Chondrocyte (in vitro differentiated cells): Measurements from ENCODE around the gene OR4F6. TPM values are rescaled to one million over a fixed set of nuclear protein-coding genes. Genes with fewer than 3 reads are reported as not detected.
"Not testable (repeated sequence)": the region's sequence is repeated elsewhere in the genome, so short reads cannot be mapped to it uniquely, and the experiment has no call there.

Experiments
- DNase-seq: peaks from one replicate; pipeline ENCODE4 v3.0.0; 2021; ENCODE audit warnings: mixed read lengths, low spot score
- H3K27ac Mint-ChIP-seq: one replicate; pipeline ENCODE4 v1.8.0; 2021; ENCODE audit warnings: mild to moderate bottlenecking, moderate library complexity, mixed read lengths; ENCODE audit not compliant: unreplicated experiment
- H3K27me3 Mint-ChIP-seq: 2 replicates; pipeline ENCODE4 v1.8.0; 2021; ENCODE audit warnings: low read depth, mixed read lengths
- H3K36me3 Mint-ChIP-seq: 2 replicates; pipeline ENCODE4 v1.8.0; 2021; ENCODE audit warnings: low read depth, mixed read lengths
- H3K4me1 Mint-ChIP-seq: 2 replicates; pipeline ENCODE4 v1.8.0; 2021; ENCODE audit warnings: low read depth, mild to moderate bottlenecking, mixed read lengths
- H3K4me3 Mint-ChIP-seq: one replicate; pipeline ENCODE4 v1.8.0; 2021; ENCODE audit warnings: mild to moderate bottlenecking, moderate library complexity, mixed read lengths; ENCODE audit not compliant: unreplicated experiment
- H3K9me3 Mint-ChIP-seq: 2 replicates; pipeline ENCODE4 v1.8.0; 2021; ENCODE audit warnings: low read depth, mixed read lengths
- long read RNA-seq: library from polyadenylated mRNA; stranded (forward); transcript quantifications from one replicate; pipeline ENCODE4 v2.0.0, GENCODE V29; 2021
- total RNA-seq: library from RNA; stranded (reverse); gene quantifications from 3 replicates; pipeline ENCODE4 v1.2.1, GENCODE V29; 2021
- TF ChIP-seq, protein P1 (sequence below): fragments of 200-600 bp; sonication (generic); IDR thresholded peaks from 2 replicates; pipeline ENCODE4 v1.5.0; 2021; ENCODE audit warnings: antibody characterized with exemption, mild to moderate bottlenecking, moderate library complexity

OR4F6 gene, protein sequence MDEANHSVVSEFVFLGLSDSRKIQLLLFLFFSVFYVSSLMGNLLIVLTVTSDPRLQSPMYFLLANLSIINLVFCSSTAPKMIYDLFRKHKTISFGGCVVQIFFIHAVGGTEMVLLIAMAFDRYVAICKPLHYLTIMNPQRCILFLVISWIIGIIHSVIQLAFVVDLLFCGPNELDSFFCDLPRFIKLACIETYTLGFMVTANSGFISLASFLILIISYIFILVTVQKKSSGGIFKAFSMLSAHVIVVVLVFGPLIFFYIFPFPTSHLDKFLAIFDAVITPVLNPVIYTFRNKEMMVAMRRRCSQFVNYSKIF
- not detected in 3 replicates for total RNA-seq
- long read RNA-seq: 0 reads

DNA sequence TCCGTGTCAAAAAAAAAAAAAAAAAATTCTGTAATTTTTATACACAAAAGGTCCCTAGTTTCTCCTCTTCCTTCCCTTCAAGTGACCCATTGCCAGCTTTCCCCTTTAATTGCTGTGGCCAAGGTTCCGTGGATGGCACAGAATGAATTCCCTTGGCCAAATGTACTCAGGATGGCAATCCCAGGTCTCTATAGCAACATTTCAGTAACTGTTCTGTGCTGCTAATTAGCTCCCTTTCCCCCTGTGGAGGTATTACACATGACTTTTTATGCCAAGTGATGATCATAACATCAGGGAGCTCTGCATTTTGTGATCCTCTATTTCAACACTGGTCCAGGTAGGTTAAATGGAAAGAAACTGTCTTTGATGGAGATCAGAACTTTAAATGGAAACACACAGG is at the start of gene OR4F6:
OR4F6 (plus strand) TSS at position 301 of the 400 bp plus-strand sequence. CDS start 2,211 bp downstream, outside the sequence.
- H3K27me3 Mint-ChIP-seq: peaks cover 21% of the 10 kb centered on the region
- H3K27ac Mint-ChIP-seq: no peak within 1 kb of the TSS
- H3K36me3 Mint-ChIP-seq: no peaks in the 10 kb centered on the region
- TF ChIP-seq, protein P1, sequence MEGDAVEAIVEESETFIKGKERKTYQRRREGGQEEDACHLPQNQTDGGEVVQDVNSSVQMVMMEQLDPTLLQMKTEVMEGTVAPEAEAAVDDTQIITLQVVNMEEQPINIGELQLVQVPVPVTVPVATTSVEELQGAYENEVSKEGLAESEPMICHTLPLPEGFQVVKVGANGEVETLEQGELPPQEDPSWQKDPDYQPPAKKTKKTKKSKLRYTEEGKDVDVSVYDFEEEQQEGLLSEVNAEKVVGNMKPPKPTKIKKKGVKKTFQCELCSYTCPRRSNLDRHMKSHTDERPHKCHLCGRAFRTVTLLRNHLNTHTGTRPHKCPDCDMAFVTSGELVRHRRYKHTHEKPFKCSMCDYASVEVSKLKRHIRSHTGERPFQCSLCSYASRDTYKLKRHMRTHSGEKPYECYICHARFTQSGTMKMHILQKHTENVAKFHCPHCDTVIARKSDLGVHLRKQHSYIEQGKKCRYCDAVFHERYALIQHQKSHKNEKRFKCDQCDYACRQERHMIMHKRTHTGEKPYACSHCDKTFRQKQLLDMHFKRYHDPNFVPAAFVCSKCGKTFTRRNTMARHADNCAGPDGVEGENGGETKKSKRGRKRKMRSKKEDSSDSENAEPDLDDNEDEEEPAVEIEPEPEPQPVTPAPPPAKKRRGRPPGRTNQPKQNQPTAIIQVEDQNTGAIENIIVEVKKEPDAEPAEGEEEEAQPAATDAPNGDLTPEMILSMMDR: no peak
- H3K4me1 Mint-ChIP-seq: no peaks in the 10 kb centered on the region
- H3K4me3 Mint-ChIP-seq: no peak within 1 kb of the TSS
- no peak for DNase-seq
- H3K9me3 Mint-ChIP-seq: no peaks in the 10 kb centered on the region

DNA sequence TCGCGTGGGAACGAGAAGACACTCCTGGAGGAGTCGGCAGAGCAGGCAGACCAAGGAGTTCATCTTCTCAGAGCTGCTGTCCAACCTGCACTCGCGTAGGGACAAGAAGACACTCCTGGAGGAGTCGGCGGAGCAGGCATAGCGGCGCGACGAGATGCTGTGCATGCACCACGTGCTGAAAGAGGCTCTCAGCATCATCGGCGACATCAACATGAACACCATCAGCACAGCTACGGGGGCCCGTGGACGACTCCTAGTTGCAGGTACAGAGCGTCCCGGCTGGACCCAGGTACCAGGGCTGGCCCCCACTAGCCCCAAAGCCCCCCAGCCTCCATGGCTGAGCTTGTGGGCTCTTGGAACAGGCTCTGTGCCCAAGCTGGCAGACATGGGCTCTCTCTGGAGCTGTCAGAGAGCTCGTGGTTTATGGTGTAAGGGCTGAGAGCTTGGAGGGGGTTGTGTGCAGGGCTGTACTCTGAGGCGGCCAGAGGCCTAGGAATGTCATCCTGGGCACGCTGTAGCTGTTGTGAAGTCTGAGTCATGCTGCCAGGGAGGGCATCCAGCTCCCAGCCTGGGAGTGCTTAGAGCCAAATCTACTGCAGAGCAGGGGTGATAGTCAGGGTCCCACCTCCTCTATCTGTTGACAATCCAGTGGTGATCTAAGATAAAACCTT is 38.5 kb upstream of the OR4F6 start:
- not testable (repeated sequence) for DNase-seq, H3K27ac Mint-ChIP-seq, H3K27me3 Mint-ChIP-seq, H3K36me3 Mint-ChIP-seq, H3K9me3 Mint-ChIP-seq, H3K4me1 Mint-ChIP-seq, H3K4me3 Mint-ChIP-seq

DNA sequence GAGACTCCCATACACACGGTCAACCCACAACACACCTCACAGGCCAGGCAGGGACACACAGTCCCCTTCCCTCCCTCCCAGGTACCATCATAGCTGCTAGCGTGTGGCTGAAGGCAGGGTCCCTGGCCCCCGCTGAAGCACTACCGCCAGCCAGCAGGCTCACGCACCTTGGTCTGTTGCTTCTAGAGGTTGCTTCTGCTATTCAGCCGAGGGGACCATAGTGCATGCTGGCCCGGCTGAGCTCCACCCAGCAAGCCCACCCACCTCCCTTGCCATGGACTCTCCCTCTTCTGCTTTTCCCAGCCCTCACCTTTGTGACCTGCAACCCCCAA is 38.0 kb upstream of the OR4F6 start:
- H3K9me3 Mint-ChIP-seq, H3K4me1 Mint-ChIP-seq, DNase-seq, H3K27me3 Mint-ChIP-seq, H3K27ac Mint-ChIP-seq, H3K4me3 Mint-ChIP-seq, H3K36me3 Mint-ChIP-seq: not testable (repeated sequence)

DNA sequence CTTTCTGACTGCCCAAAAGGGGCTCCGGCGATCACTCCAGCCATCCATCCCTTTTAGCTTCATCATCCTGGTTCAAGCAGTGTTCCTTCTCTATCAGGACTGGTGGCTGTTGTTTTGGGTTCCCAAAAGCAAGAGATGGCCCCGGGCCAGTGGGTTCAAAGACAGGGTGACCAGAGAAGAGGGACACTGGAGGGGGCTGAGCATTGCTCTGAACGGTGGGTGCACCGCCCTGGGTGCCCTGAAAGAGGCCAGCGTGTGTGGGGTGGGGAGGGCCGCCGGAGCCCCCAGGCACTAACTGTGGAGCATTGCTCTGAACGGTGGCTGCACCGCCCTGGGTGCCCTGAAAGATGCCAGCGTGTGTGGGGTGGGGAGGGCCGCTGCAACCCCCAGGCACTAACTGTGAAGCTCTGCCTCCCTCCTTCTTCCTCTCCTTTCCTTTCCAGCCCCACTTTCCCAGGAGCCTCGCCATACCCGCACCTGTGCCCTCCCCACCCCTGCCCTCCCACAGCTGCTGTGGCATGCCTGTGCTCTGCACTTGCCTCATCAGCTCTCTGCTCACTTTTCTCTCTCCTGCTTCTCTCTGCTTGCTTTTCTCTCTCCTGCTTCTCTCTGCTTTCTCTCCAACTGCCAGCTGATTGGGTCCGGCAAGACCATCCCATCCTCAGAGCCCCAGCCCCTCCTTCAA is 37.4 kb upstream of the OR4F6 start:
- Mint-ChIP-seq H3K4me3 (no peak overlapping the region), H3K36me3 (no peaks in the 10 kb centered on the region), H3K27me3 (no peaks in the 10 kb centered on the region), H3K27ac (no peak overlapping the region), H3K9me3 (peaks cover 4% of the 10 kb centered on the region), H3K4me1 (no peaks in the 10 kb centered on the region)
- TF ChIP-seq, protein P1: no peak
- DNase-seq: no peak

DNA sequence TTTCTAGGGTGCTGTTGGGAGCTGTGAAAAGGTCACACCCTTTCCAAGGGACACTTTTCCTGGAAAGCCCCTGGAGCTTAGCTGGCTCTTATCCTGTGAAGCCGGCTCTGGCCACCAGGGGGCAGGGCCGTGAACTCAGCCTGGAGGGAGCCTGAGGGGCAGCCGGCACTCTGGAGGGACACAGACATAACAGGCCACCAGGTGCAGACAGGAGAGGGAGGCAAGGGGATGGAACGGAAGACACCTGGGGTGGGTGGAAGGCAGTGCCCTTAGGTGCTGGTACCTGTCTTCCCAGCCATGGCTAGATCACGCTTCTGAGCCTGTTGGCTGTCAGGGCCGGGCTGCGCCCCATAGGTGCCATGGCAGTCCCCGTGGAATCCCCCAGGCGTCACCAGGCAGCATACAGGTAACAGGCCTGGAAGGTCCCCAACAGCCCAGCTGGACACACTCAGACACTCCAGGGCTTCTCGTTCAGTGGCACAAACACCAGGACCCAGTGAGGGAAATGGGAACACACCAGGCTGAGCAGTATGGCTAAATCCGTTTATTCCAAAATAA is 36.1 kb upstream of the OR4F6 start:
- H3K27ac Mint-ChIP-seq, DNase-seq: not testable (repeated sequence)

DNA sequence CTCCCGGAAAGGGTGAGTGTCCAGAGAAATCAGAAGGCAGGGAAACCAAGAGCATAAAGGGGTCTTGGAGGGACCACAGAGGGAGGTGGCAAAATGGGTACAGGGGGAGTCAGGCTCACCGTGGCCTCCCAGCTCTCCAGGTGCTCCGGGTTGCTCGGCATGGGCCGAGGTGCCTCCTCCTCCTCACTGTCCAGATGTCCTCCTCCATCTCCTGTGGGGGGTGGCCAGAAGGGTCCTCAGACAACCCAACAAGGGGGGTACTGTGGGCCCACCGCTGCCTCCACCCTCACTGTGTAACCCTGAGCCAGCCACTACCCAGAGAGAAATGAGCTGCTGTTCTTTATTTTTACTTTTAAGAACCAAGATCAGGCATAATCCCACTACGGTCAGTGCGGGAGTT is 30.4 kb upstream of the OR4F6 start:
- H3K27me3 Mint-ChIP-seq: peaks cover 12% of the 10 kb centered on the region
- H3K9me3 Mint-ChIP-seq: no peaks in the 10 kb centered on the region
- H3K27ac Mint-ChIP-seq: no peak overlapping the region
- no peak overlapping the region for H3K4me3 Mint-ChIP-seq
- H3K4me1 Mint-ChIP-seq: no peaks in the 10 kb centered on the region
- no peak for DNase-seq
- TF ChIP-seq, protein P1: no peak
- H3K36me3 Mint-ChIP-seq: no peaks in the 10 kb centered on the region

More for the DNA sequence above, 36.1 kb upstream of the OR4F6 start:
- H3K27me3 Mint-ChIP-seq, H3K9me3 Mint-ChIP-seq, H3K4me1 Mint-ChIP-seq, H3K36me3 Mint-ChIP-seq, H3K4me3 Mint-ChIP-seq: not testable (repeated sequence)
